HT1080 (cell line): ENCODE measurements around the gene TMEM270. TPM values are rescaled to one million over a fixed set of nuclear protein-coding genes. Genes with fewer than 3 reads are reported as not detected.
"Not testable (repeated sequence)": the region's sequence is repeated elsewhere in the genome, so short reads cannot be mapped to it uniquely, and the experiment has no call there.

Source experiments
- DNase-seq: peaks from one replicate; pipeline ENCODE4 v3.0.0-alpha.2; 2015; ENCODE audit warnings: low read depth
- polyA plus RNA-seq, 2 experiments: library from polyadenylated mRNA; depleted of rRNA; stranded (reverse); fragments of >200 nt; gene quantifications; 2 replicates each; pipeline ENCODE4 v1.2.3, GENCODE V29; 2015
- total RNA-seq: library from RNA; depleted of rRNA; stranded (reverse); fragments of >200 nt; shearing (Covaris generic); gene quantifications from 2 replicates; pipeline ENCODE4 v1.2.3, GENCODE V29; 2014; rRNA removed

The TMEM270 gene, protein sequence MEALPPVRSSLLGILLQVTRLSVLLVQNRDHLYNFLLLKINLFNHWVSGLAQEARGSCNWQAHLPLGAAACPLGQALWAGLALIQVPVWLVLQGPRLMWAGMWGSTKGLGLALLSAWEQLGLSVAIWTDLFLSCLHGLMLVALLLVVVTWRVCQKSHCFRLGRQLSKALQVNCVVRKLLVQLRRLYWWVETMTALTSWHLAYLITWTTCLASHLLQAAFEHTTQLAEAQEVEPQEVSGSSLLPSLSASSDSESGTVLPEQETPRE
- total RNA-seq: 0.23 TPM in 1 of 2 replicates, not detected in the other
- 0.26 and 0.33 TPM in 2 replicates for polyA plus RNA-seq (2015; cell fraction: cytosol; rRNA removed)
- polyA plus RNA-seq (2015; cell fraction: nucleus; rRNA removed): 0.28 TPM in 1 of 2 replicates, not detected in the other

DNA sequence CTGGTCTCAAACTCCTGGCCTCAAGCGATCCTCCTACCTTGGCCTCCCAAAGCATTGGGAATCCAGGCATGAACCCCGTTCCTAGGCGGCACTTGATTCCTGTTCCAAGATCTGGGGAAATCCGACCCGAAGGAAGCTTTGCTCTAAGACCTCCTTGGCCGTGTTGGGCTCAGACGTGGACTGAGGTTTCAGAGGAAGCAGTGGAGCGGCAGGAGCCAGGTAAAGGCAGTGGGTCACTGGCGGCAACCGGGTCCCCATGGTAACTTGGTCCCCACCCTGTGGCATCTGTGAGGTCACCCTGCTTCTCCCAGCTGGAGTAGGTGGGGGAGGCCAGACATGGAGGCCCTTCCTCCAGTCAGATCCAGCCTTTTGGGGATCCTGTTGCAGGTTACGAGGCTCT lies at the start of gene TMEM270:
TMEM270 (plus strand) TSS at position 301 of the 400 bp plus-strand sequence; CDS start at position 337, 36 bp downstream.
- DNase-seq: no peak

DNA sequence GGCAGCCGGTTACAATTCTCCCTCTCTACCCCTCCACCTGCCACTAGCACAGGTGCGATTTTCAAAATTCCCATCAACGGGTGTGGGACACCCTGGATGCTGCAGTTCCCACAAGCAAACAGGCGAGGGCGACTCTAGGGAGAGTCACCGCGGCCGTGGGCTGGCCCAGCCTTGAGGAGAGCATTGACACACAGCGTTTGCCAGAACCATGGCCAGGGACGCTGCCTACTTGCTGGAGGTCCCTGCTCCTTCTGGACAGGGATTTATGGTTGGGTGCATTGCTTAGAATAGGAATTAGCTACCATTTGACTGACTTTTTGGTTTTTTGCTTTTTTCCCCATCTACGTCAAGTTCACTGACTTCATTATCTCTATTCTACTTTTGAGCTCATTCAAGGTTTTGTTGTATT lies 49.2 kb upstream of the TMEM270 start:
- peak; percentile 45 for DNase-seq

DNA sequence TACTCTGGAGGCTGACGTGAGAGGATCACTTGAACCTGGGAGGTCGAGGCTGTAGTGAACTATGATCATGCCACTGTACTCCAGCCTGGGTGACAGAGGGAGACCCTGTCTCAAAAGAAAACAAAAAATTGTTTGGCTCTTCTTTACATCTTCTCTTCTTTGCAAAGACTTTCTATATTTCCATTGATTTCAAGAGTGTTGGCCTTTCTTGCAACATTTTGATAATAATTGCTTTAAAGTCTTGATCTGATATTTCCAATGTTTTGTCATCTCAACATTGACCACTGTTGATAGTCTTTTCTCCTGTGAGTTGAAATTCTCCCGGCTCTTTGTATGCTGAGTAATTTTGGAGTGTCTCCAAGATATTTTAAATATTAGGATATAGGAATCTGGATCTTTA lies 48.0 kb upstream of the TMEM270 start:
- DNase-seq: no peak

DNA sequence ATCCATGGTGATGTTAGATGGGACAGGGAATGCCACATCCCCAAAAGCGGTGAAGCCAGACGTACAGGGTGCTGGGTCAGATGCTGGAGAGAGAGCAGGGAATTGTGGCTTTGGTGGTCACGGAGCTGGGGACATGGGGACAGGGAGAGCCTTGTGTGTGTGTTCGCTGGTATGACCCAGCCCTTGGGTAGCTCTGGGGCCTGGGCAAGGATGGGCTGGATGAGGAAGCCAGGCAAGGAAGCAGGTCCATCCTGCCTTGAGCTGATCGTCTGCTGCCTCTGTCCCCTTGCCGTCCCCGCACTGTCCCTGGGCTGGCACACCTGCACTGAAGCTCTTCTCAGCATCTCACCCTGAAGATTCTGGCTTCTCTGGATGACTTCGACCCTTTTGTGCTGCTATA lies 45.5 kb upstream of the TMEM270 start:
- DNase-seq: no peak

DNA sequence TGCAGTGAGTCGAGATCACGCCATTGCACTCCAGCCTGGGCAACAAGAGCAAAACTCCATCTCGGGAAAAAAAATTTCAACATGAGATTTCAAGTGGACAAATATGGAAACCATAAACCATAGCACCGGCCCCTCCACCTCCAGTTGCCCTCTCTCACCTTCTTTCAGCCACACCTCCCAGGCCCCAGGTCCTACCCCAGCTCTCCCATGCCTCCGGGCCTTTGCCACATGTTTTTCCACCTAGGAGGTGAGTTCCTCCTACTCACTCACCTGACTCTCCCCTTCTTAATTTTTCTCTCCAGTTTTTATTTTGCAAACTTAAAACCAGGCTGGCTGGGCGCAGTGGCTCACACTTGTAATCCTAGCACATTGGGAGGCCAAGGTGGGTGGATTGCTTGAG lies 43.8 kb upstream of the TMEM270 start:
- no peak for DNase-seq

DNA sequence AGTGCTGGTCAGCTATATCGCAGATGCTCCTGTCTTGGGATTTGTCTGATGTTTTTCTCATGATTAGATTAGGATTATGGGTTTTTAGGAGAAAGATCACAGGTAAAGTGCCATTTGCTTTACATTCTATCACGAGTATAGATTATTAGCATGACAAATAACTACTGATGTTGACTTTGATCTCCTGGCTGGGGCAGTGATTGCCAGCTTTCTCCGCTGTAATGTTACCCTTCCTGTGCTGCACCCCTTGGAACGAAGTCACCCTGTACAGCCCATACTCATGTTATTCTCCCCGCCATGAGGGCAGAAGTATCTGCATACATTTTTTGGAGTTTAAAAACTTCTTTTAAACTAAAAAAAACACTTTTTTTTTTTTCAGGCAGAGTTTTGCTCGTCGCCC lies 40.9 kb upstream of the TMEM270 start:
- DNase-seq: no peak

DNA sequence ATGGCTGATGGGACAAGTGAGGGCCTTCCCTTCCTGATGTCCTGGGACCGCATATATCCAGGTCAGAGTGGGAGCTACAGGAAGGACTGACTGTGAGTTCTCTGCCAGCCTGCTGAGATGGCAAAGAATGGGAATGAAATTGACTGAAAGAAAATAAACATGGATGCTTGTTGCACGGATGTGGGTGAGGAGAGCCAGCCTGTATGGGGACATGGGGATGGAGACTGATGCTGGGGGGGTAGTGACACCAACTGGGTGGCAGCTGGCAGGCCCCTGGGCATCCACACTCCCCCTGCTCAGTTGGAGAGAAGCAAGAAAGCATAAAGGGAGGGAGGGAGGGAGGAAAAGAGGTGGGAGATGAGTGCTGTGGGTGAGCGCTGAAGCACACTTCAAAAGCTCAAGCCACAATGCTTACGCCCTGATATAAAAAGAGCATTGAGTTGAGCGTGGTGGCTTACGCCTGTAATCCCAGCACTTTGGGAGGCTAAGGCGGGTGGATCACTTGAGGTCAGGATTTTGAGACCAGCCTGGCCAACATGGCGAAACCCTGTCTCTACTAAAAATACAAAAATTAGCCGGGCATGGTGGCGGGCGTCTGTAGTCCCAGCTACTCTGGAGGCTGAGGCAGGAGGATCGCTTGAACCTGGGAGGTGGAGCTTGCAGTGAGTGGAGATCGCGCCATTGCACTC lies 39.2 kb upstream of the TMEM270 start:
- DNase-seq: not testable (repeated sequence)

DNA sequence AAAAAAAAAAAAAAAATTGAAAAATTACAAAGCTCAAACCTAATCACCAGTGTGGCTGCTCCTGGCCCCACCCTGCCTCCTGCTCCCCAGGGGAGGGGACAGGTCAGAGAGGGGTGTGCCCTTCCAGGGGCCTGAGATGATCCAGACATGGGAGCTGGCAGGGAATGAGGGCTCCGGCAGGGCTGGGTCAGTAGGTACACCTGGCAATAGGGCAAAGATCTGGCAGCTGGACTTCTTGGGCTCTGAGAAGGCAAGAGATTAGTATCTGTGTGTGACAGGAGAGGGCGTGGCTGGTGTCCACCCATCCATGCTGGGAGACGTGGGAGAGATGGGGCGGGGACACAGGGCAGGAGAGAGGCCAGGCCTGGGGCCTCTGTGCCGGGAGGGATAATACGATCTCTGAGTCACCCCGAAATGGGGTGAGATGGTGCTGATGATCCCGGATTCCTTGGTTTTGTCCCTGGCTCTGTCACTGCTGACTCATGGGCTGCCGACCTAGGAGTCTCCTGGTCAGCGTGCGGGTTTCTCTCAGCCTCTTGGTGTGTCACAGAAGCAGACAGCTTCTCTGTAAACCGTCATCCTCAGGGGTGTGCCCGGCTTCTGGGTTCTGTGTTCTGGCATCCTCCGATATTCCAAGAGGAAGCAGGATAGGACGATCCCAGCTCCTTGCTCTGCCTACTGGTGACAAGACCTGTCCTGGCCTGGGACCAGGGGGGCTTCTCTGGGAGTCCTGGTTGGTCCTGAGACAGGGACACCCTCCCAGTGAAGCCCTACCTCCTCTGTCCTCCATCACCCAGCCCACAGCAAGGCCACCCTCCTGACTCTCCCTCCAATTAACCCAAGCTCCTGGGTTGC lies 38.4 kb upstream of the TMEM270 start:
- DNase-seq: peak; percentile 100

DNA sequence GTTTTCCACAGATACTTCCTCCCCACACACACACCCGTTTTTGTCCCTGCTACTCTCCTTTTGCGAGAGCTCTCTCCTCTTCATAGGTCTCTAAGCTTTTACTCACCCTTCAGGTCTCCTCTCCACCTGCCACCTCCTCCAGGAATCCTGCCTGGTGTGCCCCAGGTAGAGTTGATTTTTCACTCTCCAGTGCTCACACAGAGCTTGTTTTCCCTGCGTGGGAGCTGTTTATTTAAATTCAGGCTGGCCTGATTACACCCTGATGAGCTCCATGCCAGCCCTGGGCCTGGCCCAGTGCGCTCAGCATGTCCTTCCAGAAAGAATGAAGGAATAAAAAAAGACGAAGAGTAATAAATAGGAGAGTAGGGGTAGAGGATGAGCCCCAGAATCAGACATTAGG lies 37.7 kb upstream of the TMEM270 start:
- no peak for DNase-seq

DNA sequence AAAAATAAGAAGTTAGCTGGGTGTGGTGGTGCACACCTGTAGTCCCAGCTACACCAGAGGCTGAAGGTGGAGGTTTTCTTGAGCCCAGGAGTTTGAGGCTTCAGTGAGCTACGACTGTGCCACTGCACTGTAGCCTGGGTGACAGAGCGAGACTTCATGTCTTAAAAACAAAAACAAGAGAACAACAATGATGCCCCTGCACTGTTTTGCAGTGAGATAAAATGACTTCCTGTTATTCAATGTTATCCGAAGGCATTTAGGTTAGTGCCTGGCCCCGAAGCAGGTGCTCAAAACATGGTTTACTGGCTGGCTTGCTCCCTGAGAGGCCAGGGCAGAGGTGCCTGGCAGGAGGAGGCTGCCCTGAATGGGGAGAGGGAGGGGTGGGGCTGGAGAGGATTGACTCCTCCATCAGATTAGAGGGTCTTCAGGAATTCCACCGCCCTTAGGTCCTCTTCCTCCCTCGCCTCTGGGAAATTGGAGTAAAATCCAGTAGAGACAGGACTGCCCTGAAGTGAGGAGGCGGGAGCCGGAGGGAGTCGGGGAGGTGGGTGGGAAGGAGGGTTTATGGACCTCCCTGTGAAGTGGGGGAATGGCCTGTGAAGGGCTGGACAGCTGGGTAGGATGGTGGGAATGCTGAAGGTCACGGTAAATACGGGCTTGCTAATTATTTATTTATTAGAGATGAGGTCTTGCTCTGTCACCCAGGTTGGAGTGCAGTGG lies 36.9 kb upstream of the TMEM270 start:
- no peak for DNase-seq

DNA sequence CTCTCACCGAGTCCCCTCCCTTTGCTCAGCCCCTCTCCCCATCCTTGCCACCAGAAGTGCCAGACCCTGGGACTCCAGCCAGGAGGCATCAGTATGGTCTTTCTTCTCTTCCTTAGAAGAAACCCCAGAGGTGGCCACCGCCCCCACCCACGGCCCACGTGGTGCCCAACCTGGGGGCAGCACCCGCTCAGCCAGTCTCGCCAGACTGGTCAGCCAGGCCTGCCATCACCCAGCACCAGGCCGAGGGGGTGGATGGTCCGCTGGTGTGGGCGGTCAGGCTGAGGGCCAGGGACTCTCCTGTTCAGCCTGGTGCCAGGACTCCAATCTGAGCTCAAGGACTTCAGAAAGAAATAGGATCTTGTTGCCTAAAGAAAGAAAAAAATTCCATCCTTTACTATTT lies 36.0 kb upstream of the TMEM270 start:
- DNase-seq: no peak

DNA sequence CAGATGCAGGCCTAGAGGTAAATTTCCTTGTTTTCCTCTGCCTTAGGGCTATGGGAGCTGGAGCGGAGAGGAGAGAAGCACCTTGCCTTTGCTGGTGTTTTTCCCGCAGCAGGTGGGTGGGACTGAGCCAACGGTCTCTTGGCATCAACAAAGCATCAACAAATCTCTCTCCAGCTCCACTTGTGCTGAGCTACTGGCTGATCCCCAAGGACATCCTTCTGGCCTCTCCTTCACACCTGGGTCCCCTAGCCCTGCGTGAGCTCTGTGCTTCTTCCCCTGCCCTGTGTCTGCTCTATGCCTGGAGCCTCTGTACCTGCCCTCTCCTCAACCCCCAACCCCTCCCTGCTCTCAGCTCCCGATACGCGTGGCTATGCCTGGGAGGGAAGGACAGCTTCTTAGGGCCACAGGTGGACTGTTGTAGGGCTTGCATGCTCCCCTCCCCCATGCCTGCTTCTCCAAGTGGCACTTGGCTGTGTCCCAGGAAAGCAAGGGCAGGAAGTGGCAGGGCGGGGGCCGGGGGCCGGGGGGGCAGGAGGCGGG lies 33.3 kb upstream of the TMEM270 start:
- peak; percentile 45 for DNase-seq

DNA sequence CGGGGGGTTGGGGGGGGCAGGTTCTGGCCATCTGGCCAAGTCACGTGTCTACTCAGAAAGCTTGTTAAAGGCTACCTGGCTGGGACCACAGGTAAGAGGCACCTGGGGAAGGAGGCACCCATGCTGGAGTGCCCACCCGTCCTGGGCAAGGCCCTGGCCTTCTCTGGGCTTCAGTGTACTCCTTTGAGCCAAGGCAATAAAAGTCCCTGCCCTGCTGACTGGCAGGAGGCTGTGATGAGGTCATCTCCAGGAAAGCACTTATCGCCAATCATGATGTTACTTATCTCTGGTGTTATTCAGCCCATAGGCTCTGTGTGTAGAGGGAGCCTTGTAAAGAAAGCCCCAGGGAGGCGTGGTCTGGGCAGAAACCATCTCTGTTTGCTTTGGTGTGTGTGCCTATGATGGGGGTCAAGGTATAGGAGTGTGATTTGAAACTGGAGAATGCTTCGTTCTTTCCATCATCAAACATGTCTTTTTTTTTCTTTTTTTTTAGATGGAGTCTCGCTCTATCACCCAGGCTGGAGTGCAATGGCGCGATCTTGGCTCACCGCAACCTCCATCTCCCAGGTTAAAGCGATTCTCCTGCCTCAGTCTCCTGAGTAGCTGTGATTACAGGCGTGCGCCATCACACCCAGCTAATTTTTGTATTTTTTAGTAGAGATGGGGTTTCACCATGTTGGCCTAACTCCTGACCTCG lies 32.7 kb upstream of the TMEM270 start:
- peak; percentile 81 for DNase-seq

DNA sequence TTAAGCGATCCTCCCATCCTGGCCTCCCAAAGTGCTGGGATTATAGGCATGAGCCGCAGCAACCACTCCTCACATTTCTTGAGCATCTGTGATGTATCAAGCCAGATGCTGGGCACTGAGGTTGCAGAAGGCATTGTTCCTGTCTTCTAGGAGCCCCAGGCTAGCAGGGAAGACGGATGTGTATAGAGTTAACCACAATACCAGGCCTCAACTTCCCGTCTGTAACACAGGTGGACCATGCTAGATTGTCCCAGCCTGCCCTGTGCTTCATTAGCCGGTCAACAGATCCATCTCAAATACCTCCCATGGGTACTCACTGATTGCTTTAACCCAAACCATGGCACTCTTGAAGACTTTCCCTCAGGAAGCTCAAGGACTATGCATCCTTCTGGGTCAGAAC lies 32.0 kb upstream of the TMEM270 start:
- DNase-seq: no peak

DNA sequence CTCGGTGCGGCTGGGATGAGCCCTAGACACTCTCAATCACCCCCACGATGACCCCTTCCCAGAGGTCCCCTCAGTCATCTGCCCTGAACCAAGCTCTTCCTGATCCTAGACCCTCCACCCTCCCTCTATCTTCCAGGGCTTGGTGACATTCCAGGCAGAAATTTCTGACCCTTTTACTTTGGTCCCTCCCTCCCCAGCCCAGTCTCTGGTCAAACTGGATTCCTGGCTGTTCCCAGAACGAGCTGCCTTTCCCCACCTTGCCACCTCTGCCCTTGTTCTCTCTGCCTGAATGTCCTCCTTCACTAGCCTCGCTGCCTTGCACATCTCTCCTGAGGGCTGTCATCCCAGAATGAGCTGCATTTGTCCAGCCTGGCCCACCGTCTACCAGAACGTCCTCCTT lies 31.5 kb upstream of the TMEM270 start:
- no peak for DNase-seq

DNA sequence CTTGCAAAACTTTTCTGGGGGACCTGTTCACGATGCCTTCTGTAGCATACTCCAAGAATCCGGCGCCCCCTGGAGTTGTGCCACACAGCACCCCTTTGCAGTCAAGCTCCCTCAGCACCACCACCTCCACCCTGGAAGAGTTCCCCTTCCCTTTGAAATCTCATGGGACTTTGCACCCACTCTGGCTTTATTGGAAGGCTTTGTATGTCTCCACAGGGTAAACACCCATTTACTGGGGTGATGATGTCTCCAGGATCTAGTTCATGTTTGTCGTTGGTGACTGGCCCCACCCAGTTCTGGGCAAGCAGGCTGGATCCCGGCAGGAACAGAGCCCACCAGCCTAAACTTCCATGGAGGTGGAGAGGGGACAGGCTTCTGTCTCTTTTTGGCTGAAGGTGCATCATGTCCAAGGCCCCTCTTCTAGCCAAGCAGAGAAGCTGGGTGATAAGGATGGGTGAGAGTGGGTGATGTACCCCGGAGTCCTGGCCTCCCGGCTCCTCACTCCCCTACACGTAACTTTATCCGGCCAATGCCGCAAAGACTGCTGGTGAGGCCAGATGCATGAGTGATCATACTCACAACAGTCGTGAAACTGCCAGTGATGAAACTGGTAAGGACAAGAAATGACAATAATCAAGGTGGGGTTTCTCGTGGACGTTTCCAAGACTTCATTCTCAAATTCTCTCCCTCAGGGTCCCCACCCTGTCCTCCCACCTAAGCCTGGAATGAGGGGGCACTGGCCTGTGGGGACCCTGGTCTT lies 30.9 kb upstream of the TMEM270 start:
- DNase-seq: no peak

DNA sequence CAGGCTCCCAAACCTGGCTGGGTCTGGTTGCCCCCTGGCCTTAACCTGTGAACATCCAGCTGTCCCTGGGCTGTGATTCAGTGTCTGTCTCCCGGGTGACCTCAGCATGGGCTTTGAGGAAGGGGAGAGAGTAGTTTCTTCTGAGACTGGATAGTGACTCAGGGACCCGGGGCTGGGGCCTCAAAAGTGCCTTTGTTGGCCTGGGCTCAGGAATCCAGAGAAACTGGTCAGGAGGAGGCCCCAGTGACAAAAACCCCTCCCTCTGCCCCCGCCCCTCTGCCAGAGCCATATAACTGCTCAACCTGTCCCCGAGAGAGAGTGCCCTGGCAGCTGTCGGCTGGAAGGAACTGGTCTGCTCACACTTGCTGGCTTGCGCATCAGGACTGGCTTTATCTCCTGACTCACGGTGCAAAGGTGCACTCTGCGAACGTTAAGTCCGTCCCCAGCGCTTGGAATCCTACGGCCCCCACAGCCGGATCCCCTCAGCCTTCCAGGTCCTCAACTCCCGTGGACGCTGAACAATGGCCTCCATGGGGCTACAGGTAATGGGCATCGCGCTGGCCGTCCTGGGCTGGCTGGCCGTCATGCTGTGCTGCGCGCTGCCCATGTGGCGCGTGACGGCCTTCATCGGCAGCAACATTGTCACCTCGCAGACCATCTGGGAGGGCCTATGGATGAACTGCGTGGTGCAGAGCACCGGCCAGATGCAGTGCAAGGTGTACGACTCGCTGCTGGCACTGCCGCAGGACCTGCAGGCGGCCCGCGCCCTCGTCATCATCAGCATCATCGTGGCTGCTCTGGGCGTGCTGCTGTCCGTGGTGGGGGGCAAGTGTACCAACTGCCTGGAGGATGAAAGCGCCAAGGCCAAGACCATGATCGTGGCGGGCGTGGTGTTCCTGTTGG lies 30.0 kb upstream of the TMEM270 start, which contains the start of gene CLDN4:
CLDN4 (plus strand) TSS at position 316 of the 903 bp plus-strand sequence; CDS start at position 522, 206 bp downstream.
- peak; percentile 48 for DNase-seq

DNA sequence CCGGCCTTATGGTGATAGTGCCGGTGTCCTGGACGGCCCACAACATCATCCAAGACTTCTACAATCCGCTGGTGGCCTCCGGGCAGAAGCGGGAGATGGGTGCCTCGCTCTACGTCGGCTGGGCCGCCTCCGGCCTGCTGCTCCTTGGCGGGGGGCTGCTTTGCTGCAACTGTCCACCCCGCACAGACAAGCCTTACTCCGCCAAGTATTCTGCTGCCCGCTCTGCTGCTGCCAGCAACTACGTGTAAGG lies 29.4 kb upstream of the TMEM270 start:
- no peak for DNase-seq
